Activated CD4-positive, alpha-beta T cell treated with anti-CD3 and anti-CD28 coated beads, Interleukin-10, Interleukin-2, amounts not matched to agents 100 ng/mL and 50 ng/mL, durations not matched to agents 16 hours and 8 hours (primary cell): ENCODE data around the gene SCYGR1.
A peak's percentile ranks its signal among the peaks of the same experiment; 100 is the strongest.
"Not testable (repeated sequence)": the region's sequence is repeated elsewhere in the genome, so short reads cannot be mapped to it uniquely, and the experiment has no call there.

ENCODE experiments used
- DNase-seq: peaks from one replicate; pipeline ENCODE4 v3.0.0-alpha.2; 2020

SCYGR1 gene

DNA sequence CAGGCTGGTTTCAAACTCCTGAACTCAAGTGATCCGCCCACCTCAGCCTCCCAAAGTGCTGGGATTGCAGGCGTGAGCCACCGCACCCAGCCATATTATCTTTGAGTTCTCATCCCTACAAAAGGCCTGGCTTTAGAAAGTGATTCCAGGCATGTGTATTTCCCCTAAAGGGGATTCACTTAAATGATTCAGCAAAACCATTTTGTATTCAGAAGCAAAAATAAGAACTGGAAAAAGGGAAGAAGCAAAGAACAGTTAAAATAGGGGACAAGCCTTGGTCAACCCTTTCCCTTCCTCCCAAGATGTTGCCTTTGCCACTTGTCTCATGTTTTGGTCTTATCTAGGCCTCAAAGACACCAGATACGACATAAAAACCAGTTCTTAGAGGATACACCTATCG is 19.2 kb downstream of the SCYGR1 start:
- no peak for DNase-seq

DNA sequence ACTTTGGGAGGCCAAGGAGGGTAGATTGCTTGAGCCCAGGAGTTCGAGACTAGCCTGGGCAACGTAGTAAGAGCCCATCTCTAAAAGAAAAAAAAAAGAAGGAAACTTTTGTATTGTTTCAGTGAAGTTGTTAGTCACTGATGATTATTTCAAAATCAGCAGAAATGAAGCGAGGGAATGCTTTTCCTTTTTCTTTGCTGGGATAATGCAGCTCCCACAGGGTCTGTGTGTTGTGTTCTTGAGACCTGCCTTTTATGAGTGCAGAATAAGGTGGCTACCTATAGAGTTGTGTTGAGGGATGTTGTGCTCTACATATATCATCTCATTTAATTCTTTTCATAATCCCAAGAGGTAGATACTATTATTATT is 20.3 kb downstream of the SCYGR1 start:
- DNase-seq, result no peak

DNA sequence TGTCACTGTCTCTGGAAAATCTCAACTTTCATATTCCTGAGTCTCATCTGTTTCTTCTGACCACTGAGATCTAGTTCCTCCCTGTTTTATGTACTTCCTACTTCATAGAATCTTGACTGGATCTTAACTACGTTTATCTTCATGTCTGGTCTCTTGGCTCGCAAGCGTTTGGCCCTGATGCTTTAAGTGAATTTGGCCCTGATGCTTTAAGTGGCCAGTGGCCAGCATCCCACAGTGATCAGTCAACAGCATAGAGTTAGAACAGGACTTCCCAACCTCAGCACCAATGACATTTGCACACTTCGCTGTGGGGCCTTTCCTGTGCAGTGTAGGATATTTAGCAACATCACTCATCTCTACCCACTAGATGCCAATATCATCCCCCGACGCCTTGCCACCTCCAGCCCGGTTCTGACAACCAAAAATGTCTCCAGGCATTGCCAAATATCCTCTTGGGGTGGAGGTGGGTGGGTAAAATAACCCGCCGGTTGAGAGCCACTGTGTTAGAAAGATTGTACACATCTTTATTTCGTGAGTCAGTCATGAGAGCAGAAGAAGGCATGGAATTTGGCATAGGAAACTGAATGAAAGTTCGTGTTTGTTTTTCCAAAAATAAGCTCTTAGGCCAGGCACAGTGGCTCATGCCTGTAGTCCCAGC is 20.9 kb downstream of the SCYGR1 start:
- no peak for DNase-seq

DNA sequence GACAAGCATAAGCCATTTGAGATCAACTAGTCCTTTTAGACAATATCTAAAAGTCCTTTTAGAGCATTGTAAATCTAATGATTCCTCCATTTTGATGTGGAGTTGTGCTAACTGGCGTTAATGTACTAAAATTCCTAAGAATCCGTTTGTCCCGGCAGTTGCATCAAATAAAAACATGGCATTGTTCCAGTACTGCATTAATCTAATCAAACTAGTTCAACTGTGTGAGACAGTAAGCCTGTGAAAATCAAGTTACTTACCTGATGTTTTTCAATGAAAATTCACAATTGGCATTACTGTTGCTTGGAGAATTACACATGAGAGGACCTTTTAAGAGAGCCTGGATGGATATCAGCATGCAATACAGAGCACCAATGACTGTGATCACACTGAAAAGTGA is 21.9 kb downstream of the SCYGR1 start:
- no peak for DNase-seq

DNA sequence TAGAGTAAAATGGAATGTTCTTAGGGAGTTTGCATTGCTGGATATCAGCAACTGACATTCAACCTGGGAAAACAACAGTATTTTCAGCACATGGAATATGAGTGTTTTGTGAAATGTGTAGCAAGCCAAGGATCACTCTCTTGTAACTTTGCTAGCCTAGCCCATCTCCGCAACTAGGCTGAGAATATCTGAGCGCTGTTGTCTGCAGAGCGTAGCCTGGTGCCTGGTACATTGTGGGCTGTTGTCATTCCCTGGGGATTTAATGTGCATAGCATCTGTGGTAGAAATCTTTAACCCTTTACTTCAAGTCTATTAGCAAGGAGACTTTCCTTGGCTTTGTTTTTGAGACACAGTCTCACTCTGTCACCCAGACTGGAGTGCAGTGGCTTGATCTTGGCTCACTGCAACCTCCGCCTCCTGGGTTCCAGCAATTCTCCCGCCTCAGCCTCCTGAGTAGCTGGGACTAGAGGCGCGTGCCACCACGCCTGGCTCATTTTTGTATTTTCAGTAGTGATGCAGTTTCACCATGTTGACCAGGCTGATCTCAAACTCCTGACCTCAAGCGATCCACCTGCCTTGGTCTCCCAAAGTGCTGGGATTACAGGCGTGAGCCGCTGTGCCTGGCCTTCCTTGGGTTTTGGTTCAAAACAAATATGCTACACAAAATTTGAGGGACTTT is 23.0 kb downstream of the SCYGR1 start:
- not testable (repeated sequence) for DNase-seq

DNA sequence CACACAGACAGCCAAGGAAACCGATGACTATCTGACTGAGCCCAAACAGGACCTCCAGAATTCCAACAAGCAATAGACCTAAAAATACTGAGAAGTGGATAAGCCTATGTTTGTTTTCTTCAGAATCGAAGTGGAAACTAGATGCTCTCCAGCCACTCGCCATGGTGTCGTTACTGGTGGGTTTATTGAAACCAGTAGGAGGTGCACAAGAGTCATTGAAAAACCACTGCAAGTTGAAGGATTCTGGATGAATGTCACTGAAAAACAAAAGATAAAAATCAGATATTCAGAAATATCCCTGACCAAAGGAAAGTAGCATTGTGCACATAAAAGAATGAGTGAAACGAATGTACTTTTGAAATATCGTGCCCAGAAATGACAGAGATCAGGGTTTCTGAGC is 24.0 kb downstream of the SCYGR1 start:
- DNase-seq, result no peak

DNA sequence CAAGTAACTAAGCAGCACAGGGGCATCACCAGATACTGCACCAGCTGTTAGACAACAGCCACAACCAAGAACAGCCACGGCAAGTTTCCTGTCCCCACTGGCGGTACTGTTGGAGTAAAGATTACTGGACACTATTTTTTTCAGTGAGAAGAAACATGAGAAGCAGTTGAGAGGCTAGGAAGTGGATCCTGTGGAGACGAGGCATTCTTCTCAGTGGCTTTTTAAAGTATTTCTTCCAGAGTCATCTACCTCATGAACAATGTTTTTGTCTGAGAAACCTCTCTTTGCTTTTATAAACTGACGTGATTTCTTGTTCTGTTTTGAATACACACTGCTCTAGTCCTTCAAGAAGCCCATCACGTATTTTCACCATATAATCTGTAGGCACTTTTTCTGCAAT is 27.4 kb downstream of the SCYGR1 start:
- no peak for DNase-seq

DNA sequence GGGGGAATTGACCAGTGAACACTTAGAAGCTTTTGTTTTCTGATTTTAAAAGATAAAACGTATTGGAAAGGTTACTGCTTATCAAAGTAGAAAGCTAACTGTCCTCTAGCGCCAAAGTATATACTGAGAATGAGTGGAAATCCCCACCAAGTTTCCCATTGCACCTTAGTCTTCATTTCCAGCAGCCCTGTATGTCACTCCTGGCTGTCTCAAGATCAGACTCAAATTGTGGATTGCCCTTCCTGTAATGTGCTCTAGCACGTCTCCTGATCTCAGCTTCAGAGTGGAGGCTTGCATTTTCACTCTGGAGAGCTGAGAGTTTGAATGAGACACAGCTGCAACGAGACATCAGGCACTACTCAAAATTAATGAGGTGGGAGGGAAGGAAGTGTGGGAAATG is 36.1 kb downstream of the SCYGR1 start:
- DNase-seq, result peak; percentile 15

DNA sequence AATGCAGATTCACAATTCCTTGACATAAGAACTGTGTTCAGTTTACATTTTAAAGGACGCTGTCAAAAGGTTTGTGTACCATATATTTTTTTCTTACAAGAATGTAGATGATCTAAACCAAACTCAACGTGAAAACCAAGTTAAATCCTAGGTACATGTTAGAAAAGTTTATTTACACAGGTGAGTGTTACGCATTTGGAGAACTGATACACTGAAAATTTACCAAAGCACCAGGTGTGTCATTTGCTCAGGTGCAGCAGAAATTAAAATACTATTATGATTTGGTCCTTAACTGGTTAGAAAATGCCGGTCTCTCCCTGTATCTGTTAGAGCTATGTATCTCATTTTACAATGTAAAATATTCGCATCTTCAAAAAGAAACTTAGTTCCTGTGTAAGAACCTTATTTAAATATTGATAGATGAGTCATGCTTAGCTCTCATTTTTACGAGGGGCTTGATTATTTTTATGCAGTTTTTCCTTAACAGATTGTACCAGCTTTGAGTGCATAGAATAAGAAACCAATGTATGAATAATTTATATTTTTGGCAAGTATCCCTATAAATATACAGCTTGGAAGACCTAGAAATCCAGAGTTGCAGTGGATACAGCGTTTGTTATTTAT is 37.6 kb downstream of the SCYGR1 start:
- no peak for DNase-seq

DNA sequence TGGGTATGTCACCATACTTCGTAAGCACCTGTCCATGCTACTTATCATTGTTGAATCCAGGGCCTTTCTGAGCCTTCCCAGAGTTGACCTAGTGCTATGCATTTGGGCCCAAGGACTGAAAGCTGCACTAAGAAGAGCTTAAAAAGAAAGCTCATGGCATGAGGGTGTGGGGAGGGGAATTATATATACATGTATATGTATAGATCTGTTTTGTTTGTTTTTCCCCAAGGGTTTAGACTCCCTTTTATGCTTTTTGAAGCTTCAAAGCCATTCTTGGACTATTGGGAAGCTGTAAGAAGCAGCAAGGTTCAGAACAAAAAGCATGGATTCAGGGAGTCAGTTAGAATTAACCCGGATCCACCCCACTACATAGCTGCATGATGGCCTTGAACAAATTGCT is 39.4 kb downstream of the SCYGR1 start:
- no peak for DNase-seq

DNA sequence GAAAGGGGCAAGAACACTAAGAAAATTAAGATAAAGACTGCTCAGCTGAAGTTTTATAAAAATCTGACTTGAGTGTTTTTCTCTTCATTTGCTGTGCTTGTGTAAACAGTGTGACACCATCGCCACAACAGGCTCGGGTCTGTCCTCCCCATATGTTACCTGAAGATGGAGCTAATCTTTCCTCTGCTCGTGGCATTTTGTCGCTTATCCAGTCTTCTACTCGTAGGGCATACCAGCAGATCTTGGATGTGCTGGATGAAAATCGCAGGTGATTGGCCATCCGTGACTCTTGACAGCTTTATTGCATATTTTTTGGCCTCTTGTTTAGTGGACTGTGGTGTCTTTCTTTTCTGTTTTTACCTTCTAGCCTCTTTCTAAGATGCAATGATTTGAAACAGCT is 40.6 kb downstream of the SCYGR1 start:
- no peak for DNase-seq

DNA sequence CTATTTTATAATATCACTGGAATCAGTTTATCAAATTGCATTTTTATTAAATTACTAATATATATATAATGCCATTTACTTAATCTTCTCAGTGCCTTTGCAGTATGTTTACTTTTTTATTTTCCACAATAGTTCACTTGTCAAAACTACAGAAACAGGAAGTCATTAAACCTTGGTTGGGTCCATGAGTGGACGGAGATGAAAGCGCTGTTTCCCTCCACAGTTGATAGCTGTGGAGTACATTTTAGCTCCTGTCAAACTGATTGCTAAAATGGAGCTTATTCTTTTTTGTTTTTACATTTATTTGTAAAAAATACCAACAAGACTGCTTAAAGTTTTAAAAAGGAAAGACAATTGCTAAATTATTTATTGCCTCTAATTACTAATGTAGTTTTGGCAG is 43.5 kb downstream of the SCYGR1 start:
- no peak for DNase-seq

DNA sequence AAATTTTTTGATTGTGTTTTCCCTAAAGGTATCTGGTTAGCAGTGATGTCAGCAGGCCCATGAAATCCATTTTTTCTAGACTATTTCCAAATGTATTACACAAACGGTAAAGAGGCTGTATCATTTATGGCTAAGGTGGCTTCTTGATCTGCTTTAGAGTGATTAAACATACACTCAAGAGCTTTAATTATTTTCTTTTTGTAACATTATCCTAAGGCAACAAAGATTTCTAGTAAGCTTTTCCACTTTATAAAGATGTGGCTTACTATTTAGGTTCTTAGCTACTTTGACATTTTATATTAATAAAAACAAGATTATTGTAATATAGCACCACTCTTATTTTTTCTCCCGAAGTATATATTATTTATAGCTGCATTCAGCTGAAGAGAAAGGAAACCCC is 46.2 kb downstream of the SCYGR1 start:
- DNase-seq, result no peak

DNA sequence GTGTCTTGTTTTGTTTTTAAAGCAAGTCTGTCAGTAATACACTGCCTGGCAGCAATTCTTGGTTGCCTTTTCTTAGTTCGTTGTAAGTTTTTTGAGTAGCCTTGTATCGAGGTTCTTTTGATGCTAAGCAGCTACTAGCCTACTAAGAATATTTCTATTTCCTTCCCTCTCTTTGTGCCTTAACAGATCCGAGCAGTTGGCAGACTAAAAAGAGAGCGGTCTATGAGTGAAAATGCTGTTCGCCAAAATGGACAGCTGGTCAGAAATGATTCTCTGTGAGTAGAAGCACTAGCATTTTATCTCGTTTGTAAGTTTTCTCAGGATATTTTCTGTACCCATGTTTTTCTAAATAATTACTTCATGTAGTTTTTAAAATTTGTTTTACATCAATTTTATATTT is 47.6 kb downstream of the SCYGR1 start:
- no peak for DNase-seq

DNA sequence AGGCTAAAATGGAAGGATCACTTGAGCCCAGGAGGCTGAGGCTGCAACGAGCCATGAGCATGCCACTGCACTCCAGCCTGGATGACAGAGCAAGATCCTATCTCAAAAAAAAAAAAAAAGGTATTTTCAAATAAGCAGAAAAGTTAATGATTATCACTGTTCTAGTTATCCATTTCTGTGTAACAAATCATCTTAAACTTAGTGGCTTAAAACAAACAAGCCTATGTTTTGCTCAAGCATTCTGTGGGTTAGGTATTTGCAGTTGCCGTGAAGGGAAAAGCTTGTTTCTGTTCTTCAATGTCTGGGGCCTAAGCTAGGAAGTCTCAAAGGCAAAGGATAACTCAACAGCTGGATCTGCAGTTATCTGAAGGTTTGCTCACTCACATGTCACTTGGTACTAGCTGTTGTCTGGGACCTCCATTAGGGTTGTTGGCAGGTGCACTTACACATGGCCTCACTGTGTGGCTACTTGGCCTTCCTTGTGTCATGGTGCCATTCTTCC is 48.6 kb downstream of the SCYGR1 start:
- no peak for DNase-seq
